ENCODE results near the gene PLA2G4B. TPM values are rescaled to one million over a fixed set of nuclear protein-coding genes. Genes with fewer than 3 reads are reported as not detected.

PLA2G4B gene
- total RNA-seq, 2 donors from 2014 or later, result 4.4 to 9.1 TPM

GRCh38 chr15:41887161-41887560, 48.5 kb downstream of the PLA2G4B start:
- no peaks in the 10 kb centered on the region for H3K9me3 Mint-ChIP-seq
- H3K4me3 Mint-ChIP-seq, result no peak overlapping the region
- no peak overlapping the region for H3K27ac Mint-ChIP-seq
- DNase-seq (no peak), ATAC-seq (replicated peaks in 1 of 2) (no peak)
- peaks cover 9% of the 10 kb centered on the region for H3K4me1 Mint-ChIP-seq (ENCODE audit: low read depth)
- H3K27me3 Mint-ChIP-seq (ENCODE audit: low read depth), result no peaks in the 10 kb centered on the region
- no peaks in the 10 kb centered on the region for H3K36me3 Mint-ChIP-seq (ENCODE audit: insufficient read depth in 2 of 2)

- no peak overlapping the region for H3K4me3 Mint-ChIP-seq
- no peaks in the 10 kb centered on the region for H3K27me3 Mint-ChIP-seq (ENCODE audit: low read depth)
- no peak overlapping the region for H3K27ac Mint-ChIP-seq
- no peaks in the 10 kb centered on the region for H3K36me3 Mint-ChIP-seq (ENCODE audit: insufficient read depth in 2 of 2)
- H3K9me3 Mint-ChIP-seq, result no peaks in the 10 kb centered on the region
- H3K4me1 Mint-ChIP-seq (ENCODE audit: low read depth), result peaks cover 13% of the 10 kb centered on the region
- ATAC-seq (replicated peaks in 1 of 2) (no peak), DNase-seq (no peak)
These were observed 49.2 kb downstream of the PLA2G4B start for GRCh38 chr15:41887893-41888292.

DNA sequence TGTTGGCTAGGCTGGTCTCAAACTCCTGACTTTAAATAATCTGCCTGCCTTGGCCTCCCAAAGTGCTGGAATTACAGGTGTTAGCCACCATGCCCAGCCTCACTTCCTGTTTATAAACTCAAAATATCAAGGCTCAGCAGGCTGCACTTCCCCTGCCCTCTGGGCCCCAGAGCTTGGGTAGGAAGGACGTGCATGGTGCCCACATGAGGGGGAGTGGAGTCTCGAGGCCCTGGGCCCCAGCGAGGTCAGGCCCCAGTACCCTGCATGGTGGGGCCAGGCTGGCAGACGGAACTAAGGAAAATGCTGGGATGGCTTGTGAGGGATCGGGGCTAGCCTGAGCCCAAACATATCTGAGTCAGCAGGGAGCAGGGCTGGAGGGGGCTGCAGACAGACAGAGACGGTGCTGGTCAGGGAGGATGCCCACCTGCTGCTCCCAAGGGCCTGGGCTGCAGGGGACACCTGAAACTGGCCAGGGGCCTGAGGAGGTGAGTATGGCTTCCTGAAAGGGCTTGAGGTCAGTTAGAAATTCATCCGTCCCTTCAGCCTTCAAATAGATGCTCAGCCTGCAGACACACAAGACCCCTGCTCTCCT, 50.1 kb downstream of the PLA2G4B start:
- no peak overlapping the region for H3K27ac Mint-ChIP-seq
- no peak for DNase-seq
- no peaks in the 10 kb centered on the region for H3K27me3 Mint-ChIP-seq (ENCODE audit: low read depth)
- peaks cover 19% of the 10 kb centered on the region for H3K4me1 Mint-ChIP-seq (ENCODE audit: low read depth)
- H3K9me3 Mint-ChIP-seq, result no peaks in the 10 kb centered on the region
- no peak overlapping the region for H3K4me3 Mint-ChIP-seq
- no peak for ATAC-seq (replicated peaks in 1 of 2)
- H3K36me3 Mint-ChIP-seq (ENCODE audit: insufficient read depth in 2 of 2), result no peaks in the 10 kb centered on the region

- H3K9me3 Mint-ChIP-seq, result no peaks in the 10 kb centered on the region
- DNase-seq (no peak), ATAC-seq (replicated peaks in 1 of 2) (no peak)
- H3K4me3 Mint-ChIP-seq, result no peak overlapping the region
- no peak overlapping the region for H3K27ac Mint-ChIP-seq
- no peaks in the 10 kb centered on the region for H3K27me3 Mint-ChIP-seq (ENCODE audit: low read depth)
- H3K36me3 Mint-ChIP-seq (ENCODE audit: insufficient read depth in 2 of 2), result no peaks in the 10 kb centered on the region
- H3K4me1 Mint-ChIP-seq (ENCODE audit: low read depth), result peaks cover 31% of the 10 kb centered on the region
These were observed 51.5 kb downstream of the PLA2G4B start for GRCh38 chr15:41890050-41890690.

DNA sequence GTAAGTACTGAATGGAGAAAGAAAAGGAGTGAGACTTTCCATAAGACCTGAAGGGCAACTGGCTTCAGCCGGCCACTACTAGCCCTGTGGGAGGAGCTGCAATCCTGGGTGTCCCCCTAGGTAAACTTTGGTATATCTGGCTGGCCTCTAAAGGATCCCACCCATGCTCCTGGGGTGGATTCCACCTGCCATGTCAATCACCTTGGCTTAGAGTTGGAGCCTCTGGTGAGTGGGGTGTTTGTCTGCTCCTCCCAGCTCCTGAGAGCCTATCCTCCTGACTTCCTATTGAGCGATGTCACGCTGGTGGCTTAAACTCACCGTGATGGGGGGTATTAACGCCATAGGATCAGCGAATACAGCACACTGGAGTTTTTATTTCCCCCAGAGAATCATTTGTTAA, 52.6 kb downstream of the PLA2G4B start:
- H3K9me3 Mint-ChIP-seq, result no peaks in the 10 kb centered on the region
- no peaks in the 10 kb centered on the region for H3K27me3 Mint-ChIP-seq (ENCODE audit: low read depth)
- ATAC-seq (replicated peaks in 1 of 2) (no peak), DNase-seq (no peak)
- H3K27ac Mint-ChIP-seq, result no peak overlapping the region
- H3K36me3 Mint-ChIP-seq (ENCODE audit: insufficient read depth in 2 of 2), result no peaks in the 10 kb centered on the region
- H3K4me3 Mint-ChIP-seq, result no peak overlapping the region
- H3K4me1 Mint-ChIP-seq (ENCODE audit: low read depth), result peaks cover 32% of the 10 kb centered on the region

DNA sequence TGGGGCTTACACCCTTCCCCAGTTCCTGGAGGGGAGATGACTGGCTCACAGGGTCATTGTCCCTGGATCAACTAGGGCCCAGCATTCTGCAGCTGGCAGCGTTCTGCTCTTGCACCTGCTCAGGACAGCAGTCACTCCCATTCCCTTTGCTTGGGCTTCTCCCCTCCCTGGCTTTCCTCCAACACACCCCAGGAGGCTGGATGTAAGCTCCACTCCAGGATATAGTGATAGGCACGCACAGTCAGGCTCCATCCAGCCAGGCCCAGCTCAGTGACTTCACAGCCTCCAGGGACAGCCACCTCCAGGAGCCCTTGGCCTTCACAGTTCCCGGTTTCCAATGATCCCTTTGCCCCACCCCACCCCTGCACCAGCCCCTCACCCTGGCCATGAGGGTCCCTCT, 53.3 kb downstream of the PLA2G4B start:
- Mint-ChIP-seq H3K9me3 (no peaks in the 10 kb centered on the region), H3K27ac (no peak overlapping the region), H3K27me3 (ENCODE audit: low read depth) (no peaks in the 10 kb centered on the region), H3K4me1 (ENCODE audit: low read depth) (peaks cover 32% of the 10 kb centered on the region), H3K4me3 (no peak overlapping the region), H3K36me3 (ENCODE audit: insufficient read depth in 2 of 2) (no peaks in the 10 kb centered on the region)
- DNase-seq (no peak), ATAC-seq (replicated peaks in 1 of 2) (no peak)

GRCh38 chr15:41892621-41893421, 54.2 kb downstream of the PLA2G4B start:
- peaks cover 32% of the 10 kb centered on the region for H3K4me1 Mint-ChIP-seq (ENCODE audit: low read depth)
- peak in 1 of 2 donors; percentile 34 for DNase-seq
- H3K27me3 Mint-ChIP-seq (ENCODE audit: low read depth), result no peaks in the 10 kb centered on the region
- H3K36me3 Mint-ChIP-seq (ENCODE audit: insufficient read depth in 2 of 2), result no peaks in the 10 kb centered on the region
- no peaks in the 10 kb centered on the region for H3K9me3 Mint-ChIP-seq
- peak in 1 of 2 donors; percentile 38 for ATAC-seq (replicated peaks in 1 of 2)
- peak overlapping the region; percentile 49 to 75 for H3K4me3 Mint-ChIP-seq
- peak overlapping the region; percentile 88 for H3K27ac Mint-ChIP-seq

DNA sequence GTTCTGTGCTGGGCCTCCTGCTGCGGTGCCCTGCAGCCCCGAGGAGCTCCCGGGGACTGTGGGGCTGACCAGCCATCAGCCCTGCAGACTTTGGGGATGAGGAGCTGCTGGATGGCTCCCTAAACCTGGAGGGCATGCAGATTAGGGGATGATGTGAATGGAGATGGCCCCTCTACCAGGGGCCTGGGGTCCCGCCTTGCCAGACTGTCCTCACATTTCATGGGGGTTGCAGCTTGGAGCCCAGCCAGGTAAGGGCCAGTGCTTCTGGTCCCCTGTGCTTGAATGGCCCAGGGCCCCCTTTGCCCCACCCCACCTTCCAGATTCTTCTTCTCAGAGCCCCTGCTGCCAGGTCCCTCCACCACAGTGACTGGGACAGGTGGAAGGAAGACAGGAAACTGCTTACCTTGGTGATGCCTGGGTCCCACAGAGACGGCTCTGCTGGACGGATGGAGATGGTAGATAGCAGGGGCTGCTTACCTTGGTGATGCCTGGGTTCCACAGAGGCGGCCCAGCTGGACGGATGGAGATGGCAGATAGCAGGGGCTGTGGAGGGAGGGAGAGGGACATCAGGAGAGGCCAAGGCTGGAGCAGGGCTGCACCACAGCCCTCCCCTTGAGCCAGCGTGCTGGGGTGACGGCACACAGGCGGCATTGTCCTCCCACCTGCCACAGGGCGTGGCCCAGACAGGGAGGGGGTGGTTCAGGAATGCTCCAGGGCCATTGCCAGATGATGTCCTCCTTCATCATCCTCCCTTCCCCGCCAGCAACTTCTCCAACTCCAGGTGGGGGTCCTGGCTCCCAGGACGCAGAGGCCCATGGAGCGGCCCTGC, 55.0 kb downstream of the PLA2G4B start, which contains the start of gene SPTBN5:
TSS of gene SPTBN5 (minus strand) at position 632 of the 829 bp plus-strand sequence. CDS start at position 76, 556 bp downstream.
- Mint-ChIP-seq H3K27ac (peak within 1 kb of the TSS; percentile 49), H3K36me3 (ENCODE audit: insufficient read depth in 2 of 2) (no peaks in the 10 kb centered on the region), H3K4me3 (peak within 1 kb of the TSS; percentile 49 to 75), H3K27me3 (ENCODE audit: low read depth) (no peaks in the 10 kb centered on the region), H3K9me3 (no peaks in the 10 kb centered on the region), H3K4me1 (ENCODE audit: low read depth) (peaks cover 30% of the 10 kb centered on the region)
- ATAC-seq (replicated peaks in 1 of 2) (no peak), DNase-seq (no peak)

GRCh38 chr15:41894251-41894790, 55.7 kb downstream of the PLA2G4B start:
- Mint-ChIP-seq H3K36me3 (ENCODE audit: insufficient read depth in 2 of 2) (peaks cover 3% of the 10 kb centered on the region in 2 donors), H3K4me3 (peak overlapping the region; percentile 20 to 43), H3K4me1 (ENCODE audit: low read depth) (peaks cover 27% of the 10 kb centered on the region), H3K9me3 (no peaks in the 10 kb centered on the region), H3K27me3 (ENCODE audit: low read depth) (no peaks in the 10 kb centered on the region), H3K27ac (no peak overlapping the region)
- DNase-seq (no peak), ATAC-seq (replicated peaks in 1 of 2) (no peak)

DNA sequence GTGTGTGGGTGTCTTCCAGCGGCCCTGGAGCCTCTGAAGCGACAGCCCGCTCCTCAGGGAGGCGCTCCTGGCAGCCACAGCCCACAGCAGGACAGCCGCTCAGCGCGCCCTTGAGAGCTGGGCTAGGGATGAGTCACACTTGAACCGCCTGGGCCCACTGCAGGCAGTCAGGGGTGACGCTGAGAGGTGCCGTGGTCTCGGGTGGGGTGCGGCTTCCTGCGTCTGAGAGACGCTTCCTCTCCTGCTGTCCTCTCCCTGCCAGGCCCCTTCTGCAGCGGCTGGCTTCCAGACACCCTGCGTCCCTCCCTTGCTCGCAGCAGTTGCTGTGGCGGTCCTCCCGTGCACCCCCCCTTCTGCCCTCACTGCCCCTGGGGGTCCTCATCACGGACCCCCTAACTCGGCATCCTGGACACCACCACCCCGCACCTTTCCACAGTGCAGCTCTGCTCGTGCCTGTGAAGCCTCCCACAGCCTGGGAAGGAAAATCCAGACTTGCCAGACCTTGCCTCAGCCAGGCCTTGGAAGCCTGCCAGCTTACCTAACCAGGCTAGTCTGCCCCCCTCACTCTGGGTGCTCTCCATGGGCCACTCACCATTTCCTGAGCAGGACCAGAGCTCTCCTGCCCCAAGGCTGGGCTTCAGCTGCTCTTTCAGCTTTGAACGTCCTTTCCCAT, 56.3 kb downstream of the PLA2G4B start:
- Mint-ChIP-seq H3K36me3 (ENCODE audit: insufficient read depth in 2 of 2) (peaks cover 3% of the 10 kb centered on the region in 2 donors), H3K4me1 (ENCODE audit: low read depth) (peaks cover 27% of the 10 kb centered on the region), H3K4me3 (peak overlapping the region; percentile 20 to 43), H3K27me3 (ENCODE audit: low read depth) (no peaks in the 10 kb centered on the region), H3K9me3 (no peaks in the 10 kb centered on the region), H3K27ac (peak overlapping the region; percentile 85)
- ATAC-seq (replicated peaks in 1 of 2) (peak; percentile 95), DNase-seq (peak; percentile 81 to 82)

DNA sequence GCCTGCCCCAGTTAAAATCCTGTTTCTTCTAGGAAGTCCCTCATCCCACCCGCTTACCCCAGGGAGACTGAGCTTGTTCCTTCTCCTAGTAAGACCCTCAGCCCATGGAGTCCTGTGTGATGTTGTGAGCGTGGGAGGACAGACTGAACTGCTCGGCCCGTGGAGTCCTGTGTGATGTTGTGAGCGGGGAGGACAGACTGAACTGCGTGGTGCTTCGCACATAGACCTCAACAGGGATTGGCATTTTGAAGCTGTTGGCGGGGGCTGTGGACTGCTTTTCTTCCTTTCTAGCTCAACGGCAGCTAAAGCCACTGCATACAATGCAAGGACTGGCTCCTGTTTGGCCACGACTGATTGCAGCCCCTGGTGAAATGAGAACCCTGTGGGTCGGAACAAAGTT, 56.8 kb downstream of the PLA2G4B start:
- ATAC-seq (replicated peaks in 1 of 2) (no peak), DNase-seq (no peak)
- Mint-ChIP-seq H3K4me1 (ENCODE audit: low read depth) (peaks cover 27% of the 10 kb centered on the region), H3K36me3 (ENCODE audit: insufficient read depth in 2 of 2) (peaks cover 3% of the 10 kb centered on the region in 2 donors), H3K9me3 (no peaks in the 10 kb centered on the region), H3K27ac (peak overlapping the region; percentile 85), H3K27me3 (ENCODE audit: low read depth) (no peaks in the 10 kb centered on the region), H3K4me3 (peak overlapping the region; percentile 20 to 43)

GRCh38 chr15:41895957-41896356, 57.3 kb downstream of the PLA2G4B start:
- Mint-ChIP-seq H3K36me3 (ENCODE audit: insufficient read depth in 2 of 2) (peaks cover 3% of the 10 kb centered on the region in 2 donors), H3K9me3 (no peaks in the 10 kb centered on the region), H3K4me1 (ENCODE audit: low read depth) (peaks cover 27% of the 10 kb centered on the region), H3K27me3 (ENCODE audit: low read depth) (no peaks in the 10 kb centered on the region), H3K27ac (no peak overlapping the region), H3K4me3 (no peak overlapping the region)
- DNase-seq (no peak), ATAC-seq (replicated peaks in 1 of 2) (no peak)

Measured in activated T-cell treated with anti-CD3 and anti-CD28 coated beads, Interleukin-2, amount 50 U/mL, for 72 hours (primary cell).